Loucy (cell line): ENCODE results near the gene DMC1.

Source experiments
- H2AFZ ChIP-seq: fragments of 200-600 bp; sonication (generic); 2 replicates; pipeline ENCODE4 v1.6.0; 2016; ENCODE audit warnings: antibody characterized with exemption, mild to moderate bottlenecking, low read length, moderate library complexity
- H3F3A ChIP-seq: fragments of 200-600 bp; 2 replicates; pipeline ENCODE4 v1.6.0; 2016; ENCODE audit warnings: antibody characterized with exemption, low read depth, mild to moderate bottlenecking
- H3K27me3 ChIP-seq: fragments of 200-600 bp; sonication (generic); 2 replicates; pipeline ENCODE4 v1.6.1; 2014; ENCODE audit warnings: low read length, mild to moderate bottlenecking; ENCODE audit not compliant: insufficient read depth, poor library complexity, severe bottlenecking
- H3K36me3 ChIP-seq: fragments of 200-600 bp; sonication (generic); 2 replicates; pipeline ENCODE4 v1.6.1; 2016; ENCODE audit warnings: low read length; ENCODE audit not compliant: insufficient read depth
- H3K4me1 ChIP-seq: fragments of 200-600 bp; sonication (generic); 2 replicates; pipeline ENCODE4 v1.5.1; 2014; ENCODE audit warnings: low read length, mild to moderate bottlenecking; ENCODE audit not compliant: insufficient read depth, poor library complexity, severe bottlenecking
- H3K4me2 ChIP-seq: fragments of 200-600 bp; sonication (generic); 2 replicates; pipeline ENCODE4 v1.6.0; 2014; ENCODE audit warnings: antibody characterized with exemption, low read length, low read depth, mild to moderate bottlenecking; ENCODE audit not compliant: poor library complexity, severe bottlenecking
- H3K4me3 ChIP-seq: fragments of 200-600 bp; sonication (generic); 2 replicates; pipeline ENCODE4 v1.5.1; 2014; ENCODE audit warnings: low read length, mild to moderate bottlenecking, mixed read lengths; ENCODE audit not compliant: poor library complexity, severe bottlenecking
- H3K79me2 ChIP-seq: fragments of 200-600 bp; sonication (generic); 2 replicates; pipeline ENCODE4 v1.6.1; 2014; ENCODE audit warnings: low read length; ENCODE audit not compliant: insufficient read depth
- H3K9ac ChIP-seq: fragments of 200-600 bp; sonication (generic); 2 replicates; pipeline ENCODE4 v1.6.0; 2014; ENCODE audit warnings: mild to moderate bottlenecking, low read depth, low read length, moderate library complexity; ENCODE audit not compliant: poor library complexity, severe bottlenecking
- H3K9me2 ChIP-seq: fragments of 200-600 bp; sonication (generic); replicated peaks from 2 replicates; pipeline ENCODE4 v1.6.1; 2016; ENCODE audit warnings: low read depth, low read length, mixed read lengths
- H3K9me3 ChIP-seq: fragments of 200-600 bp; sonication (generic); 2 replicates; pipeline ENCODE4 v1.6.1; 2014; ENCODE audit warnings: mild to moderate bottlenecking, antibody characterized with exemption, low read length, low read depth; ENCODE audit not compliant: insufficient read depth
- H4K20me1 ChIP-seq: fragments of 200-600 bp; sonication (generic); 2 replicates; pipeline ENCODE4 v1.6.0; 2014; ENCODE audit warnings: antibody characterized with exemption, low read length, mild to moderate bottlenecking; ENCODE audit not compliant: insufficient read depth, poor library complexity, severe bottlenecking
- CTCF ChIP-seq: fragments of 200-600 bp; sonication (generic); conservative IDR thresholded peaks from 2 replicates; pipeline ENCODE4 v1.5.1; 2014; ENCODE audit warnings: mild to moderate bottlenecking, antibody characterized with exemption, low read length
- EZH2phosphoT487 ChIP-seq: fragments of 200-600 bp; IDR thresholded peaks from 2 replicates; pipeline ENCODE4 v1.6.1; 2018; ENCODE audit warnings: antibody characterized with exemption, mild to moderate bottlenecking, moderate library complexity, borderline replicate concordance

DMC1 gene

GRCh38 chr22:38482662-38483308, 87.2 kb downstream of the DMC1 start:
- Histone ChIP-seq H4K20me1 (peaks cover 10% of the 10 kb centered on the region), H3K36me3 (peaks cover 55% of the 10 kb centered on the region; the same call in 1 of the 2 replicates), H3K4me1 (peaks cover 9% of the 10 kb centered on the region), H3F3A (peaks cover 6% of the 10 kb centered on the region; the same call in 1 of the 2 replicates), H2AFZ (no peak overlapping the region), H3K4me2 (no peak overlapping the region), H3K9me3 (no peaks in the 10 kb centered on the region), H3K9ac (no peak overlapping the region), H3K4me3 (no peak overlapping the region), H3K9me2 (no peaks in the 10 kb centered on the region), H3K79me2 (peaks cover 4% of the 10 kb centered on the region; the same call in 1 of the 2 replicates), H3K27me3 (no peaks in the 10 kb centered on the region)
- TF ChIP-seq EZH2phosphoT487: no peak

GRCh38 chr22:38481871-38482332, 88.1 kb downstream of the DMC1 start:
- Histone ChIP-seq H3K27me3 (no peaks in the 10 kb centered on the region), H2AFZ (no peak overlapping the region), H3K4me1 (peaks cover 9% of the 10 kb centered on the region), H3K4me2 (no peak overlapping the region), H3F3A (peaks cover 6% of the 10 kb centered on the region; the same call in 1 of the 2 replicates), H4K20me1 (peaks cover 9% of the 10 kb centered on the region), H3K4me3 (no peak overlapping the region), H3K9me2 (no peaks in the 10 kb centered on the region), H3K9me3 (no peaks in the 10 kb centered on the region), H3K36me3 (peaks cover 52% of the 10 kb centered on the region; the same call in 1 of the 2 replicates), H3K79me2 (no peaks in the 10 kb centered on the region), H3K9ac (no peak overlapping the region)
- TF ChIP-seq EZH2phosphoT487 (no peak), CTCF (no peak)

GRCh38 chr22:38481162-38481870, 88.7 kb downstream of the DMC1 start:
- H3K9me2 ChIP-seq: no peaks in the 10 kb centered on the region
- peaks cover 6% of the 10 kb centered on the region for H4K20me1 ChIP-seq
- no peak overlapping the region for H3K9ac ChIP-seq
- peaks cover 9% of the 10 kb centered on the region for H3K4me1 ChIP-seq
- H3K4me2 ChIP-seq: no peak overlapping the region
- H3F3A ChIP-seq: peaks cover 6% of the 10 kb centered on the region; the same call in 1 of the 2 replicates
- TF ChIP-seq CTCF (no peak), EZH2phosphoT487 (no peak)
- no peak overlapping the region for H2AFZ ChIP-seq
- H3K79me2 ChIP-seq: no peaks in the 10 kb centered on the region
- no peak overlapping the region for H3K4me3 ChIP-seq
- H3K36me3 ChIP-seq: peaks cover 46% of the 10 kb centered on the region; the same call in 1 of the 2 replicates
- H3K27me3 ChIP-seq: no peaks in the 10 kb centered on the region
- H3K9me3 ChIP-seq: no peaks in the 10 kb centered on the region
